DND-41 (cell line): ENCODE data around the gene IL17B.

Experiments
- ATAC-seq: fragments of 200-7000 bp; cut with Tn5 transposase; 3 replicates; pipeline ENCODE4 v1.9.1; 2021; ENCODE audit warnings: low read depth; ENCODE audit not compliant: insufficient read depth
- DNase-seq: peaks from one replicate; pipeline ENCODE4 v3.0.0-alpha.2; 2020
- H2AFZ ChIP-seq: 2 replicates; pipeline ENCODE4 v1.6.0; 2012; ENCODE audit warnings: low read depth, low read length
- H3K27ac ChIP-seq: 2 replicates; pipeline ENCODE4 v1.5.1; 2012; ENCODE audit warnings: low read length, inconsistent platforms
- H3K27me3 ChIP-seq: fragments of 200-600 bp; sonication (generic); 2 replicates; pipeline ENCODE4 v1.6.0; 2012; ENCODE audit warnings: low read length, mild to moderate bottlenecking, inconsistent platforms; ENCODE audit not compliant: insufficient read depth, poor library complexity
- H3K36me3 ChIP-seq: 2 replicates; pipeline ENCODE4 v1.5.1; 2012; ENCODE audit warnings: low read length, inconsistent platforms; ENCODE audit not compliant: insufficient read depth
- H3K4me1 ChIP-seq: 2 replicates; pipeline ENCODE4 v1.5.1; 2012; ENCODE audit warnings: mild to moderate bottlenecking, low read length; ENCODE audit not compliant: insufficient read depth
- H3K4me2 ChIP-seq: 2 replicates; pipeline ENCODE4 v1.6.0; 2012; ENCODE audit warnings: mild to moderate bottlenecking, moderate library complexity, low read length, inconsistent platforms; ENCODE audit not compliant: insufficient read depth
- H3K4me3 ChIP-seq, 2 experiments: fragments of 200-600 bp in 1 of 2; shearing (Covaris generic) in 1 of 2; 2 replicates each; pipeline ENCODE4 v1.5.1; 2012 to 2016; ENCODE audit warnings: inconsistent platforms in 2 of 2, low read length in 2 of 2, mild to moderate bottlenecking in 2 of 2, low read depth in 1 of 2, moderate library complexity in 1 of 2
- H3K79me2 ChIP-seq: 2 replicates; pipeline ENCODE4 v1.6.0; 2012; ENCODE audit warnings: low read length, inconsistent platforms; ENCODE audit not compliant: insufficient read depth
- H3K9ac ChIP-seq: 2 replicates; pipeline ENCODE4 v1.6.0; 2012; ENCODE audit warnings: low read depth, mild to moderate bottlenecking, inconsistent platforms, low read length, moderate library complexity
- H3K9me3 ChIP-seq: 2 replicates; pipeline ENCODE4 v1.5.1; 2012; ENCODE audit warnings: low read length, moderate library complexity, mild to moderate bottlenecking, inconsistent platforms; ENCODE audit not compliant: insufficient read depth, severe bottlenecking
- H4K20me1 ChIP-seq: 2 replicates; pipeline ENCODE4 v1.6.0; 2012; ENCODE audit warnings: low read length; ENCODE audit not compliant: insufficient read depth
- EZH2 ChIP-seq: IDR thresholded peaks from 3 replicates; pipeline ENCODE4 v1.6.1; 2012; ENCODE audit warnings: borderline replicate concordance, low read depth, mild to moderate bottlenecking, moderate library complexity, low read length, inconsistent platforms; ENCODE audit not compliant: severe bottlenecking
- TF ChIP-seq, protein P1 (sequence below): IDR thresholded peaks from 2 replicates; pipeline ENCODE4 v1.5.1; 2012; ENCODE audit warnings: borderline replicate concordance, low read length, moderate library complexity, mild to moderate bottlenecking; ENCODE audit not compliant: poor library complexity, severe bottlenecking; ENCODE audit errors: extremely low read depth

IL17B gene

DNA sequence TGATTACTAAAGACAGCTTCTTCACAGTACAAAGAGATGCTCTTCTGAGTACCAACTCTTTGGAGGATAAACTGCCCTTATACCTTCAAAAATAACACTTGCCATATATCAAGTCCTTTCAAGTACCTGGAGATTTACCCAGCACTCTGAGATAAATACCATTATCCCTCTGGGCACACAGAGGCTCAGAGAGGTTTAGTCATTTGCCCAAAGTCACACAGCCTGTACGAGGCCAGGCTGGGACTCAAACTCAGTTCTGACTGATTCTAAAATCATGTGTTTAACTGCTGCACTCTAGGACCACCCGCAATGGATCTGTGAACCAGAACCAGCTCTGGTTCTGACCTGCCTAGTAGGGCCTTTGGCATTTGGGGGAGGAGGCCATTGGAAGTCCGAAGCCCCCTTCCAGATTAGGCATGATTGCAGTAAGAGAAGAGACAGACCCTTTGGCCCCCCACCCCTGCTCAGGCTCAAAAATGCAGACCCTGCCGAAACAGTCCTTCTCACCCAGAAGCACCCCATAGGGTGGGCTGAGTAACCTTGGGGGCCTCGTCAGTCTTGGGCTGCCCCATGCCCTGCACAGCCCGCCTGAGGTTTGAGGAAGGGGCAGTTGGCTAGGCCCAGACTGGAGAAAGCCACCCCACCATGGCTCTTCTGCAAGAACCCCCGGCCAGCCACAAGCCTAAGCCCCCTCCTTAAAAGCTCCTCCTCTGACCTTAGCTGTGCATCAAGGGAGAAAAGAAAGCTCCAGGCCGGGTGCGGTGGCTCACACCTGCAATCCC lies 32.8 kb upstream of the IL17B start:
- Histone ChIP-seq H3K4me2 (no peak overlapping the region), H3K27ac (no peak overlapping the region), H3K9ac (no peak overlapping the region), H4K20me1 (no peaks in the 10 kb centered on the region), H3K36me3 (no peaks in the 10 kb centered on the region), H3K4me3 (no peak overlapping the region), H3K79me2 (no peaks in the 10 kb centered on the region), H3K9me3 (no peaks in the 10 kb centered on the region), H3K27me3 (peaks cover 8% of the 10 kb centered on the region), H2AFZ (no peak overlapping the region), H3K4me1 (no peaks in the 10 kb centered on the region)
- ATAC-seq: no peak
- no peak for TF ChIP-seq EZH2
- TF ChIP-seq, protein P1, sequence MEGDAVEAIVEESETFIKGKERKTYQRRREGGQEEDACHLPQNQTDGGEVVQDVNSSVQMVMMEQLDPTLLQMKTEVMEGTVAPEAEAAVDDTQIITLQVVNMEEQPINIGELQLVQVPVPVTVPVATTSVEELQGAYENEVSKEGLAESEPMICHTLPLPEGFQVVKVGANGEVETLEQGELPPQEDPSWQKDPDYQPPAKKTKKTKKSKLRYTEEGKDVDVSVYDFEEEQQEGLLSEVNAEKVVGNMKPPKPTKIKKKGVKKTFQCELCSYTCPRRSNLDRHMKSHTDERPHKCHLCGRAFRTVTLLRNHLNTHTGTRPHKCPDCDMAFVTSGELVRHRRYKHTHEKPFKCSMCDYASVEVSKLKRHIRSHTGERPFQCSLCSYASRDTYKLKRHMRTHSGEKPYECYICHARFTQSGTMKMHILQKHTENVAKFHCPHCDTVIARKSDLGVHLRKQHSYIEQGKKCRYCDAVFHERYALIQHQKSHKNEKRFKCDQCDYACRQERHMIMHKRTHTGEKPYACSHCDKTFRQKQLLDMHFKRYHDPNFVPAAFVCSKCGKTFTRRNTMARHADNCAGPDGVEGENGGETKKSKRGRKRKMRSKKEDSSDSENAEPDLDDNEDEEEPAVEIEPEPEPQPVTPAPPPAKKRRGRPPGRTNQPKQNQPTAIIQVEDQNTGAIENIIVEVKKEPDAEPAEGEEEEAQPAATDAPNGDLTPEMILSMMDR: no peak
- DNase-seq: no peak

GRCh38 chr5:149410721-149411432 lies 31.8 kb upstream of the IL17B start:
- Histone ChIP-seq H3K27ac (no peak overlapping the region), H3K9me3 (no peaks in the 10 kb centered on the region), H3K4me1 (no peaks in the 10 kb centered on the region), H3K4me3 (no peak overlapping the region), H3K9ac (no peak overlapping the region), H3K79me2 (no peaks in the 10 kb centered on the region), H3K27me3 (peaks cover 8% of the 10 kb centered on the region), H3K4me2 (no peak overlapping the region), H2AFZ (no peak overlapping the region), H3K36me3 (no peaks in the 10 kb centered on the region), H4K20me1 (no peaks in the 10 kb centered on the region)
- TF ChIP-seq, protein P1: no peak
- ATAC-seq (no peak), DNase-seq (no peak)

DNA sequence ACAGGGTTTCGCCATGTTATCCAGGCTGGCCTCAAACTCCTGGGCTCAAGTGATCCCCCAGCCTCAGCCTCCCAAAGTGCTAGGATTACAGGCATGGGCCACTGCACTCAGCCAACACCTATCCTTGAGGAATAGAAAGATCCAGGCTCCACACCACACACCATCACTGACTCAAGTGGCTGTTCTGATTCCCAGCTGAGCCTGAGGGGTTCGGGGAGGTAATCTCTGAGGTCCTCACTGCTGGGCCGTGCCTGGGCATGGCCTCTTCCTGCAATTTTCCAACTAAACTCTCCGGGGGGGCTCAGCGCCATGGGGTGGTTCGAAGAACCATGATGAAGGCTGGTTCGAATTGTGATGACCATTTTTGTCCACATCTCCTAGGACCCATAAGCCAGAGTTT lies 31.0 kb upstream of the IL17B start:
- H3K9me3 ChIP-seq: no peaks in the 10 kb centered on the region
- no peaks in the 10 kb centered on the region for H4K20me1 ChIP-seq
- H2AFZ ChIP-seq: no peak overlapping the region
- H3K36me3 ChIP-seq: no peaks in the 10 kb centered on the region
- H3K27ac ChIP-seq: no peak overlapping the region
- no peaks in the 10 kb centered on the region for H3K4me1 ChIP-seq
- H3K27me3 ChIP-seq: peaks cover 13% of the 10 kb centered on the region
- ATAC-seq (no peak), DNase-seq (no peak)
- no peaks in the 10 kb centered on the region for H3K79me2 ChIP-seq
- no peak overlapping the region for H3K9ac ChIP-seq
- TF ChIP-seq, protein P1: no peak
- TF ChIP-seq EZH2: no peak
- no peak overlapping the region for H3K4me3 ChIP-seq
- no peak overlapping the region for H3K4me2 ChIP-seq
